Stimulated activated CD8-positive, alpha-beta memory T cell treated with anti-CD3 and anti-CD28 coated beads, Interleukin-7, amount 100 ng/mL, for 48 hours (primary cell): ENCODE data around the gene ATP2B1.

Experiments used
- DNase-seq, 2 donors: peaks; one replicate each; pipeline ENCODE4 v3.0.0-alpha.2; 2020; ENCODE audit warnings: low read depth in 1 of 2; ENCODE audit errors: extremely low read depth in 1 of 2

ATP2B1 gene

DNA sequence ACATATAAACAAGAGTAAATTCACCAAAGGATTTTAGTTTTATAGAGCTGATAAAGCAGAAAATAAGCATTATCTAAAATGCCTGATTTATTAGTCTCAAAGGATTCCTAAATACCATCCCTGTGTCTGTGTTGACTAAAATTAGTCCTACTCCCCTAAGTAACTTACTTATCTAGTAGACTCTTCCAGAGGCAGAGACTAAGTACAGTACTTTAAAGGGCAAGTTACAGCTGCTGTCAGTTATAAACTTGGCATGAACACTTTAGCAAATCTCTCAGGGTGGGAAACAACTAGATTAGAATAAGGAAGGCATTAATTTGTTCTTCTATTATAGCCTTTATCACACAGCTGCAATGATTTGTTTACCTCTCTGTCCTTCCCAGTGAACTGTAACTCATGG, 46.0 kb downstream of the ATP2B1 start:
- no peak for DNase-seq

DNA sequence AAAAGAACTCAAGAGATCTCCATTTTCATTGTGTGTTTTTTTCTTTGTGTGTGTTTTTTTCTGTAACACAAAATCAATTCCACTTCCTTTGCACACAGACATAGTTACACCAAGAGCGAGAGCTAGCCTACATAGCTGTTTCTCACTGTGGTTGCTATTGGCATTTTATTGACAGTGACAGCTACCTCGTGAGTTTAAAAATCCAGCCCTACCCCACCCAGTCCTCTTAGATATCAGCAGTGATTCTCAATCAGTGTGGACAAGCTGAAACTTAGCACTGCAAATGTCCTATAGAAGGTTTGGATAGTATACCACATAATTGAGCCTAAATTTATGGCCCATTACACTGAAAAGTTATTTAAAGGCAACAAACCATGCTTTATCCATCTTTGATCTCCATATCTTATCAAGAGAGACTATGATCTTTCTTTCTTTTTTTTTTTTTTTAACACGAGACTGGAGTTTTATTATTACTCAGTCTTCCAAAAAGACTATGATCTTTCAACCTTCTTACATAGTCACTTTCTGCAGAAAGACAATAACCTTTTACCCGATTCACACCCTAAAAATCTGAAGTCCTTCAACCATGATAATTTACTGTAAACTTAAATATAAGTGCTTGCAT, 46.8 kb downstream of the ATP2B1 start:
- DNase-seq, result no peak

DNA sequence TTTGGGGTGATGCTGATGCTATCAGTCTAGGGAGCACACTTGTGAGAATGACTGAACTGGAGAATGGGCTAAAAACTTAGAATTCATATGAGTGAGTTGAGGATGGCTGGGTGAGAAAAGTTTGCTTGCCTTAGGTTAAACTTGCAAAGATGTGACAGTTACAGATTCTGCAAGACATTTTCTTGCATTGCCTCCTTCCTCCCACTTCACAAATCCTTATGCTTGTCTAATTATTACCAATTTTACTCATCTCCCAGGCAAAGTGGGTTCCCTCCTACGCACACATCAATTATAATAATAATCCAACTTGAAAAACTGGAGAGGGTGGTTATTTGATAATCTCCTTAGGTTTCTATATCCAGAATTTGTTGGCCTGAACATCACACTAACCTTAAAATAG, 50.9 kb downstream of the ATP2B1 start:
- DNase-seq, result no peak

DNA sequence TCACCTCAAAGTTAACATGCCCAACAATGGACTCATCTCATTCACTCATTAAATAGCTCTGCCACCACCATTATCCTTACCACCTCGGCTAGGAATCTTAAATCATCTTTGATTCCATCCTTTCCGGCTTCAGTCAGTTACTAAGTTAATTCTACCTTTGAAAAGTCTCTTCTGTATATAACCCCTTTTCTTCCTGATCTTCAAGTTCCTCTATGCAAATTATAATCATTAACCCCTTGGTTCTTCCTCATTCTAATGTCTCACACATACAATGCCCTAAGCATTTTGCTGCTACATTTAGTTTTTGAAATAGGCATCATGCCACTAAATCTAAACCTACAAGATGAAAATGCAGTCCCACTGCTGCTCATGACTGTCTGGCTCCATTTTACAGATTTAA, 51.6 kb downstream of the ATP2B1 start:
- DNase-seq, result no peak

DNA sequence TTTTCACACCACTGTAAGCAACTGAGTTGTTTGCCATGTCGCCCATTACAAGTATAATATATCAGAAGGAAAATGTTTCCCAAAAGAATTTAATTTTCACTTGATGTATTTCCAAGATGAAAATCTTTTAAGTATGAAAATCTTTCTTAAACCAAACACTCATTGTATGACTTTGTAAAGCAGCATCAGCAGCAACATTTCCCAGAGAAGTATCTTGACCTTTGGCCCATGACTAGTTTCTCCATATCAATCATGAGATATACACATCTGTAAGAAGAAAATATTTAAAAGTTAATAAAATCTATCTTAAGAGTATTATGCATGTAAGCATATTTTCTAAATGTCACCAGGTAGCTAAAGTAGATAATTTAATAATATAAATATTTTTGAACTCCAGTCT, 52.8 kb downstream of the ATP2B1 start:
- no peak for DNase-seq

DNA sequence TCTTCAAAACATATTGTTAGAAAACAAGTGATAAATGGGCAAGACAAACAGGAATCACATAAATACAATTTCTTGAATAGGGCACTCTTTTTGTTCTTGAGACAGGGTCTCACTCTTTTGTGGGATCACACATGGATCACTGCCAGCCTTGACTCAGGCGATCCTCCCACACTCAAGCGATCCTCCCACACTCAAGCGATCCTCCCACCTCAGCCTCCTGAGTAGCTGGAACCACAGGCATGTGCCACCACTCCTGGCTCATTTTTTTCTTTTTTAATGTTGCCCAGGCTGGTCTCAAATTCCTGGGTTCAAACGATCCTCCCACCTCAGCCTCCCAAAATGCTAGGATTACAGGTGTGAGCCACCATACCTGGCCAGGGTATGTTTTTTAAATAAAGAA, 57.4 kb downstream of the ATP2B1 start:
- DNase-seq, result no peak

DNA sequence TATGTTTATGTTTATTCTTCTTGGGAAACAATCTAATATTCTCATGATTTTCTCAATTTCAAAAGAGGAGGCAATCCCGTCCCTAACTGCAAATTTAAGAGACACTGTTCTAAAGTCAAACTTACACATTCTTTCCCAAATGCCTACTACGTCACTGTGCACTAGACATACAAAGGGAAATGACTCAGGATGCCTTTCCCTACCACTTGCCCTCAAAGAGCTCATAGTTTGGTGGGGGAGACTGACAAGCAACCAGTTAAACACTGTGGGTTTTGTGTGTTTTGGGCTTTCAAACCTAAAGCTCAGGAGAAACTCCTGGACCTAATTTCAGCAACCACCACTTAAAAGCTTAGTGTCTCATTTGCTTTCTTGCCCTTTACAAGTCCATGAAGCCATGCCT, 58.4 kb downstream of the ATP2B1 start:
- DNase-seq, result no peak

DNA sequence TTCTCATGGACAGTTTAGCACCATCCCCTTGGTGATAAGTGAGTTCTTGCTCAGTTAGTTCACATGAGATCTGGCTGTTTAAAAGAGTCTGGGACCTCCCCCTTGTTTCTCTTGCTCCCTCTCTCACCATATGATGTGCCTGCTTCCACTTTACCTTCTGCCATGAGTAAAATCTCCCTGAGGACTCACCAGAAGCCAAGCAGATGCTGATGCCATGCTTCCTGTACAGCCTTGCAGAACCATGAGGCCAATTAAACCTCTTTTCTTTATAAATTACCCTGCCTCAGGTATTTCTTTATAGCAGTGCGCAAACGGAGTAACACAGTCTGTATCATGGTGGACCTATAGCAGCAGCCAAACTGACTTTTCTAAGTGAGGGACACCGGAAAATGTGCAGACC, 58.8 kb downstream of the ATP2B1 start:
- DNase-seq, result no peak

DNA sequence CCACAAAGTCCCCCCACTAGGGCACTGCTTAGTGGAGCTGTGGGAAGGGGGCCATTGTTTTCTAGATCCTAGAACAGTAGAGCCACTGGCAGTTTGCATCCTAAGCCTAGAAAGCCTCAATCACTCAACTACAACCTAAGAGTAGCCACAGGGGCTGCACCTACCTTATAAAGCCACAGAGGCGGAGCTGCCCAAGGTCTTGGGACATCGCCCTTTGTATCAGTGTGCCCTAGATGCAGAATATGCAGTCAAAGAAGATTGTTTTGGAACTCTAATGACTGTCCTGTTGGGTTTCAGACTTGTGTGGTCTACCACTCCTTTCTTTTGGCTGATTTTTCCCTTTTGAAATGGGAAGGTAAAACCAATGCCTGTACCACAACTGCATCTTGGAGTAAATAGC, 59.5 kb downstream of the ATP2B1 start:
- DNase-seq, result no peak

DNA sequence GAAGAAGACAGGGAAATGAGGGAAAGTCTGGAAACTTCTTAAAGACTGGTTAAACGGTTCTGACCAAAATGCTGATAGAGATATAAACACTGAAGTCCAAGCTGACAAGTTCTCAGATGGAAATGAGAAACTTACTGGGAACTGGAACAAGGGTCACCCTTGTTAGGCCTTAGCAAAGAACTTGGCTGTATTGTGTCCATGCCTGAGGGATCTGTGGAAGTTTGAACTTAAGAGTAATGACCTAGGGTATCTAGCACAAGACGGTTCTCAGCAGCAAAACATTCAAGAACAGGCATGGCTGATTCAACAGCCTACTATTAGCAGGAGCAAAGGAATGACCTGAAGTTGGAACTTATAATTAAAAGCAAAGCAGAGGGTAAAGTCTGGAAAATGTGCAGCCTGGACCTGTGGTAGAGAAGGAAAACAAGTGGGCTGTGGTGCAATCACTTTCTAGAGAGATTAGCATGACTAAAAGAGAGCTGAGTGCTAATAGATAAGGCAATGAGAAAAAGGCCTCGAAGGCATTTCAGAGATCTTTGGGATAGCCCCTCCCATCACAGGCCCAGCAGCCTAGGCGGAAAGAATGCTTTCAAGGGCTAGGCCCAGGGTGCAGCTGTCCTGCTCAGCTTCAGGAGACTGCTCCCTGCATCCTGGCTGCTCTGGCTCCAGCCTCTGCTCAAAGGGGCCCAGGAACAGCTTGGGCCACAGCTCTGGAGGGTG, 60.3 kb downstream of the ATP2B1 start:
- no peak for DNase-seq

DNA sequence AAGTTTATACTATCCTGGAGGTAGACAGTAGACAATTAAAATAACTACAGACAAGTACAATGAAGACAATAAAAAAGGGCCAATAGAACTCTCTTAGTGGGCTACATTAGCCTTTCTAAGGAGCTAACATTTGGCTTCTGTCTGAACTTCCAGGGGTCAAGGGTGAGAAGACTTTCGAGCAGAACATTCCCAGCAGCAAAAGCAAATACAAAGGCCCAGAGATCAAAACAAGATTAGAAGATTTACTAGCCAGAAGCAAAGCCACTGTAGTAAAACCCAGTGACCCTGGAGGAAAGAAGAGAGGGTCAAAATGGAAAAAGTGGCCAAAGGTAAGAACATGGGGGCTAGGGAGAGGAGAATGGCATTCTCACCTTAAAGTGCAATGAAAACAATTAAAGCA, 63.2 kb downstream of the ATP2B1 start:
- DNase-seq, result no peak

DNA sequence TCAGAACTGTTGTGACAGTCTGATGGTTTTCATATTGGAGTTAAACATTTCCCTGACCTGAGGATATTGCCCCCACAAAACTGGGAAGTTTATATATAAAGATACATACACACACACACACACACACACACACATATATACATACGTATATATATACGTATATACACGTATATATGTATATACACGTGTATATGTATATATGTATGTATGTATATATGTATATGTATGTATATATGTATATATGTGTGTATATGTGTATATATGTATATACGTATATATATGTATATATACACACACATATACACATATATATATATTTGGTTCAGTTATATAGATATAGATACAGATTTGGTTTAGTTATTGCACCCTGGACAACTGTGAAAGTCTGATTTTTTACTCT, 65.7 kb downstream of the ATP2B1 start:
- no peak for DNase-seq

DNA sequence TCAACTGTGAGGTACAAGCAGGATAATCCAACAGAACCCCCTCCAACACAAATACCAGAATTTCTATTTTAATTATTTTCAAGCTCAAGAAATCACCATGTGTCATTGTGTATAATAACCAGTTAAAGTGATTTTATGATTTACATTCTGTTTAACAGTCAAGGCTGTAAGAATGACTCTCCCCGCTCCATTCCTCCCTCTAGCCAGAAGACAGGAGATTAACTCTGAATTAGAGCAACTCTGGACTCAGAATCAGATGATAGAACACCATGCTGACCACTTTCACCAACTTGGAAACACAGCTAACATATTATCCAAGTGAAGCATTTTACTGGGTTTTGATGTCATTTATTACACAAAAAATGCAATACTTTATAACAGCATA, 71.9 kb downstream of the ATP2B1 start:
- no peak for DNase-seq

DNA sequence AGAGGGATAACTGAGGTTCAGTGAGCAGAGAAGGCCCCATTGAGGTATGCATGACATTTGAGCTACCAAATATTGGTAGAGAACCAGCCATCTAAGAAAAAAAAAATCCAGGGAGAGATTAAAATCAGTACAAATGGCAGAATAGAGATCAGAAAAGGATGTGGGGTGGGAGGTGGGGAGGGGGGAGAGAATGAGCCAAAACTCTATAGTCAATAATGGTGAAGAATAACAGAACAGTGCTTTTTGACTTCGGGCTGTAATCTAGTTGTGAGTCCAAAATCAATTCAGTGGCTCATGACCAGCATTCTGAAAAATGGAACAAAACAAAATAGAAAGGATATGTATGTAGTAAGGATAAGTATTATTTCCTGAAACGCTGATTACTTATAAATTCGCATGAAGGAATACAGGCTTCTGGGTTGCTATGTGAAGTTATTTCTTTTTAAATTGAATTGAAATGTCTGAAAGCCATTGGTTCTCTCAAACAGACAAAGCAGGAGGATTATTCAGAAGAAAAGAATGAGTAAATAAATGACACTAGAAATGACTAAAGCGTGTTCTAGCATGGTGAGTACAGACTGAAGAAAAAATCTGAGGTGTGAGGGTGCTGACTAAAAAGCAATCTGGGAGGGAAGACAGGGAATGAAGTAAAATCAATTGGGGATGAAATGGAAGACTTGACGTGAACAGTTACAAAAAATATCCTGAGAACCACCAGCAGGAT, 72.4 kb downstream of the ATP2B1 start:
- DNase-seq, result no peak

DNA sequence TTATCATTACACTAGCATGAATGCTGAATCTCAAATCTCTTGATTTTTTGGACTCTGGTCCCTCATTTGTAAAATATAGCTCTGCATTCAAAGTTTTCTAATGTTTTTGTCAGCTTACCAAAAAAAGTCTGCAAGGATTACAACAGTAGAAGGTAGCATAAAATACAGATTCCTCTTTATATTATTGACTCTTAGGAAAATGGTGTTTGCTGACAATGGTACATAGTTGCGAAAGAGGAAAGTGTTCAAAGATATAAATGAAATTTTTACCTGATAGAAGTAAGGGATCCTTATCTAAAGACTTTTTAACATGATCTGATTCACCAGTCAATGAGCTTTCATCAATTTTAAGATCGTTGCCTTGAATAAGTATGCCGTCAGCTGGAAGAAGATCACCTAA, 74.1 kb downstream of the ATP2B1 start:
- no peak for DNase-seq

DNA sequence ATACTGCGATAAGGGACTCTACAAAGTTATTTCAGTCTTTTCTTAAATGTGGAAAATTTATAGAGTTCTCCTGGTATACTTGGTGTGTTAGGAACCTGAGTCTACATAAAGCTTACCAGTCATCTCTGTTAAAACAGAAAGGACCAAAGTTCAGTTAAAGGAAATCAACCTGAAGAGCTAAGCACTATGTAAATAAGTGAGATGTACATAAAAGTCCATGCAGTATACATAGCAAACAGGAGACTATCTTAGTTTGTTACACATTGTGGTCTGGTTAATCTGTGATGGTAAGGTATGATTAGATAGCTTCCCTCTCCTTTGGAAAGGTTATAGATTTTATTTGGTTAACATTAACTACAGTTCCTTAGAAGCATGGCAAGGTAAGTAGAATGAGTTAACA, 75.9 kb downstream of the ATP2B1 start:
- no peak for DNase-seq

DNA sequence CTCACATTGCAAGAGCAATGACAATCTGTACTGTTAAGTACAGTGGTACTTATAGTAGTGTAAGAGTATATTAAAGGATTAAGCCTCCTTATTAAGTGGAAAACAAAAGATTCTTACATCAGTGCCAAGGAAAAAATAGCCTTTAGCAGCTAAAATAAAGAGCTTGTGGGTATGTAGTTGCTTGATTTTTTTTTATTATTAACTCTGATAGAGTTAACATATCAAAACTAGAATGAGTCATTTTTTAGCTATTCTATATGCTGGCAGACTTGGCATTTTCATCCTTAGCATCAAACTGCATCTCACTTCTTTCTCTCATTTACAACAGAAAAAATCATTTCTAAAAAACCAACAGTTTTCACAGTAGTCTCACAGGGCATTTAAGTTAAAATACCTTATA, 86.5 kb downstream of the ATP2B1 start:
- DNase-seq, result no peak

DNA sequence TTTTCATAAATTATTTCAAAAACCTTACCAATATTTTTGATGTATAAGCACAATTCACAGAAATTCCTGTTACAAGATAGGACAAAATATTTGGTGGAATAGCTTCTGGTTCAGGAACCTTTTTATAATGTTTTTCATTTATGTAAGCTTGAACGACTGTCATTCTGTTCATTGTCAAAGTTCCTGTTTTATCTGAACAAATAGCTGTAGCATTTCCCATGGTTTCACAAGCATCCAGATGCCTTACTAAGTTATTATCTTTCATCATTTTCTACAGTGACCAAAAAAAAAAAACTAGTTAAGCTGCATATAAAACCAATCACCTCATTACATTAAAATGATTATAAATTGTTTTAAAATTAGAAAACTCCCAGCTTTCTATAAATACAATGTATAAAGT, 87.1 kb downstream of the ATP2B1 start:
- no peak for DNase-seq

DNA sequence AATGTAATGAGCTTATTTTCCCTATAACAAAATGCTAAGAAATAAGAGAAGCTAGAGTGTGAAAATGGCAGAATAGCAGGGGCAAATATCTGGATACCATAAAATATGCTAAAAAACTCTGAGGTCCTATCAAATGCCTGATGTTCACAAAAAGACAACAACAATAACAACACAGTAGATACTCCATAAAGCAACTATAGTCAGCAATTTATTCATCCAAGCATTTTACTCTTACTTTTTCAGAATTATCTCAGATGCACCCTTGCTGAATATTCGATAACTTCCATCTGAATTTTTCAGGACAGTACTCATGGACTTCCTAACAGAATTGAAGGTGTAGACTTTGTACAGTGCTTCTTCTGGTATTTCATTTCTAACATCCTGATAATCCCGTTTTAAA, 88.9 kb downstream of the ATP2B1 start:
- DNase-seq, result no peak

DNA sequence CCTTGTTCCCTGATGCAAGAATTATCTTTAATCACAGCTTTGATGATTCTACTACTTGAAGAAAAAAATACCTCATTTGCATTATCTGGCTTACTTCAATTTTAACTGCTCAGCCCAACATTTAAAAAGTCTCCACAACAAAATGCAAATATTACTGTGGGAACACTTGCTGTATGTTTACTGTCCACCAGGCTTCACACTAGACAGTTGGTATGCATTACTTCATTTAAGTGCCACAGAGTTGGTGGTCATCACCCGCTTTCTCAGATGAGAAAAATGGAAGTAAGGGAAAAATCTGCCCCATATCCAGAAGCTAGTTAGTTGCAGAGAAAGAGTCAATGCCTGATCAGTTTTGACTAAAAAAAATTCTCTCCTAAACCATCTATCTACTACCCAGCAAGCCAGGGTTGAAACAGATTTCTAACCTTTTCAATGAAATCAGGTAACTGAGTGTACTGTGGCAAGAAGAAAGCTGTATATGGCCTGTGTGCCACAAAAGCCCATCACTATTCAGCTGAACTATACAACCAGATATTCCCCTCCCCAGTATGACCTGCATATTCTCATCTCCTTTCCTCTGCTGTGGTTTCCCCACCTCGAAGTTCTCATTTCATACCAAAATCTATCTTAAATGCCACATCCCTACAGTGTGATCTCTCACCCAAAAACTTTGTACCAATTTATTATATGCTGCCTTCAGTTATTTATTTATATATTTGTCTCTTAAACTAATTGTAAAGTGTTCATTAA, 90.3 kb downstream of the ATP2B1 start:
- DNase-seq, result no peak

DNA sequence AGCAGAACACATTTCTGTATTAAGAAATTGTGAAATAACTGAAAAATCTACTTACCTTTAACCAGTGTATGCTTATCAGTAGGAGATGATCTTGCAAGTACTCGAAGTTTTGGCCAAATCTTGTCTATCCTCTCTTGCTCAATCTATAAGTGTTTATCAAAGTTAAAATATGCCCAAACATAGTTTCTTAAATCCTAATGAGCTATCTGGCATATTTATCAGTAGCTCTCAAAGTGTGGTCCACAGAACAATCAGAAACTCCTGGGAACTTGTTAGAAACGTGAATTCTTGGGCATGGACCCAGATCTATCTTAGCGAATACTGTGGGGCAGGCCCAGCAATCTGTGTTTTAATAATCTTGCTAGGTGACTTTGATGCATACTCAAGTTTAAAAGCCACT, 98.3 kb downstream of the ATP2B1 start:
- no peak for DNase-seq

DNA sequence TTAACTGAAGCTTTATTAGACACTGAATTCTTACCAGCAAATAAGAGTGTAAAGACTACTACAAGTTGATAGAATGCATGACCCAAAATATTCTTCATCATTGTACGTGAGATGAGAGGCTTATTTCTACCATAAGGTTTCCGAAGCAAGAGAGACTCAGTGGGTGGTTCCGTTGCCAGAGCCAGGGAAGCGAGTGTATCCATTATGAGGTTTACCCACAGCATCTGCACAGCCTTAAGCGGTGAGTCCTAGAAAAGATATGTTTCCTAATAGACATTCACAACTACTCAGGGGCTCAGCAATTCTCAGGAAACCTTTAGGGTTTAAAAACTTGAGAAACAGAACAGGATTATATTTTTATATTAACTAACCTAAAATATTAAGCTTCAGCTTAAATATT, 105.0 kb downstream of the ATP2B1 start:
- no peak for DNase-seq
